H1 (cell line): ENCODE data around the gene CDK5R2. TPM values are rescaled to one million over a fixed set of nuclear protein-coding genes. Genes with fewer than 3 reads are reported as not detected.

Source experiments
- ASH2L ChIP-seq: fragments of 200-600, 300-600 bp; sonication (generic); IDR thresholded peaks from one replicate; pipeline ENCODE4 v1.7.1; 2017; ENCODE audit warnings: low read length
- CHD7 ChIP-seq: fragments of 300-600 bp; sonication (generic); IDR thresholded peaks from 2 replicates; pipeline ENCODE4 v1.7.1; 2012; ENCODE audit warnings: low read length, moderate library complexity, mild to moderate bottlenecking, inconsistent platforms; ENCODE audit not compliant: insufficient replicate concordance
- KDM1A ChIP-seq: fragments of 200-600, 300-600 bp; sonication (generic); IDR thresholded peaks from 2 replicates; pipeline ENCODE4 v1.7.1; 2016; ENCODE audit warnings: mild to moderate bottlenecking, low read length, borderline replicate concordance
- PHF8 ChIP-seq: fragments of 200-600 bp; sonication (generic); conservative IDR thresholded peaks from 2 replicates; pipeline ENCODE4 v1.7.1; 2012; ENCODE audit warnings: low read depth, mild to moderate bottlenecking, inconsistent platforms, low read length, moderate library complexity
- POU5F1 ChIP-seq: IDR thresholded peaks from 2 replicates; pipeline ENCODE4 v1.6.1; 2011; ENCODE audit warnings: low read depth, mild to moderate bottlenecking, low read length, moderate library complexity
- RAD21 ChIP-seq, 2 experiments: IDR thresholded peaks in 1 of 2; conservative IDR thresholded peaks in 1 of 2; 2 replicates each; pipeline ENCODE4 v1.6.1; 2011; ENCODE audit warnings: low read depth in 2 of 2, low read length in 2 of 2, improper control_type of control experiment in 1 of 2, inconsistent platforms in 1 of 2, mild to moderate bottlenecking in 1 of 2, moderate library complexity in 1 of 2
- RFX5 ChIP-seq: IDR thresholded peaks from 2 replicates; pipeline ENCODE4 v1.6.1; 2011; ENCODE audit warnings: low read depth, low read length, improper control_type of control experiment, borderline replicate concordance
- USF2 ChIP-seq: IDR thresholded peaks from 2 replicates; pipeline ENCODE4 v1.6.1; 2011; ENCODE audit warnings: low read length, improper control_type of control experiment
- polyA plus RNA-seq, 7 experiments: library from polyadenylated mRNA; depleted of rRNA in 3 of 7; stranded (reverse) in 5 of 7; unstranded in 2 of 7; fragments of >200 nt in 5 of 7; fragments of 200-250 nt in 2 of 7; gene quantifications; 1 replicate in 5 of 7; 2 replicates in 1 of 7; 4 replicates in 1 of 7; pipeline versions ENCODE4 v1.2.1 to v1.2.3, GENCODE V29; 2011 to 2013; ENCODE audit warnings: missing spikeins in 2 of 7, mixed read lengths in 2 of 7
- total RNA-seq: library from RNA; stranded (reverse); fragmentation: NEBNext Ultra II Directional; extraction: Animal tissue kit (Norgen Biotek cat#: 25700); gene quantifications from 2 replicates; pipeline ENCODE4 v1.2.1, GENCODE V29; 2021

Gene CDK5R2
- total and polyA plus RNA-seq, 2 of the 8 experiments (the other 6 are each of a cell fraction or from before 2014, with no cell fraction given) = 0.14 TPM; not detected in 1

- TF ChIP-seq CHD7 (no peak), PHF8 (0 out of 2 replicates have a peak, but pooled peaks have one; percentile 15), KDM1A (no peak), RFX5 (no peak), ASH2L (peak; percentile 59), POU5F1 (no peak), RAD21 (IDR thresholded peaks at IDR 0.05 in 1 of 2, conservative IDR thresholded peaks at IDR 0.05 in 1 of 2; ENCODE audit: low read depth in 2 of 2, low read length in 2 of 2) (peak; percentile 40 to 54; a peak in 3 of 4 replicates), USF2 (no peak)
These were observed 43.2 kb downstream of the CDK5R2 start (continued) for GRCh38 chr2:219002395-219003266.
